Suprapubic skin (tissue), 3 donors: ENCODE measurements around the gene MSX2.

Experiments used
- CTCF ChIP-seq, 2 donors: fragments of 200-600 bp in 1 of 2; fragments of 450-650 bp in 1 of 2; sonication (generic) in 1 of 2; IDR thresholded peaks; one replicate each; pipeline ENCODE4 v1.5.1; 2016 to 2019; ENCODE audit warnings: antibody characterized with exemption in 2 of 2, mild to moderate bottlenecking in 1 of 2, moderate library complexity in 1 of 2
- POLR2AphosphoS5 ChIP-seq, 3 donors: sonication (generic); formaldehyde crosslinking; IDR thresholded peaks; one replicate each; pipeline ENCODE4 v1.6.1; 2017; ENCODE audit warnings: antibody characterized with exemption in 3 of 3

DNA sequence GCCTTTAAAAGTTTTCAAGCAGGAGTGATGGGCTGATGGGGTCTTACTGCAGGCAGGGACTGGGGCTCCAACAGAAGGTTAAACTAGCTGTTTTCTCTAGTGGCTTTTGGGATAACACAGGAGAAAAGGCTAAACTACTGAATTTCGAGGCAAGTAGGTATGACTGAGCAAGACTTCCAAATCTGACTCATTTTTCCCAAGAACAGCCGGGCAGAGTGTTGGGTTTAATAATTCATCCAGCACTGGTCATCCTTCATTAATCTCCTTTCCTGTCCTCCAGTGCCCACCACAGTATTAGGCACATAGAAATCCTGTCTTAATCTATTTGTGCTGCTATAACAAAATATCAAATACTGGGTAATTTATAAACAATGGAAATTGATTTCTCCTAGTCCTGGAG lies 20.5 kb downstream of the MSX2 start:
- TF ChIP-seq CTCF (IDR thresholded peaks at IDR 0.05) (no peak), POLR2AphosphoS5 (IDR thresholded peaks at IDR 0.05) (no peak)
